Activated CD8-positive, alpha-beta memory T cell treated with anti-CD3 and anti-CD28 coated beads, Interleukin-2, amount 50 U/mL, for 24 hours (primary cell): ENCODE measurements around the gene CSRNP3.

Experiments
- DNase-seq: peaks from one replicate; pipeline ENCODE4 v3.0.0-alpha.2; 2020; ENCODE audit errors: extremely low read depth

Gene CSRNP3

DNA sequence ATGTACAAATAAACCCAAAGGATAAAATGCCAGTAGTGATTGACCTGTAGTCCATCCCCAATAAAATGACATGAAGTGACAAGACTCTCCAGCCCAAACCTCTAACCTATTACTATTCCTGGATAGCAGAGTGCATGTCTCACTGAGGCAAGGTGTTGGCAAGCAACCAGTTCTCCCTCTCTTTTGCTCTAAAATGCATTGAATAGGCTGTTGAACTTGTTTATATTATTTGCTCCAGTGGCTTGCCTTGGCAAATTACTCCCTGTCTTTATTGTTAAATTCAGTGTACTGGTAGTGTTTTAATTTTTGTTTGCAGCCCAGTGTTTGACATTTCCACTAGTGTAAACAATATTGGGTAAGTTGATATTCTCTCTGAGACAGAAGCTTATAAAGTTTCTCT is 70.5 kb downstream of the CSRNP3 start:
- DNase-seq = no peak

DNA sequence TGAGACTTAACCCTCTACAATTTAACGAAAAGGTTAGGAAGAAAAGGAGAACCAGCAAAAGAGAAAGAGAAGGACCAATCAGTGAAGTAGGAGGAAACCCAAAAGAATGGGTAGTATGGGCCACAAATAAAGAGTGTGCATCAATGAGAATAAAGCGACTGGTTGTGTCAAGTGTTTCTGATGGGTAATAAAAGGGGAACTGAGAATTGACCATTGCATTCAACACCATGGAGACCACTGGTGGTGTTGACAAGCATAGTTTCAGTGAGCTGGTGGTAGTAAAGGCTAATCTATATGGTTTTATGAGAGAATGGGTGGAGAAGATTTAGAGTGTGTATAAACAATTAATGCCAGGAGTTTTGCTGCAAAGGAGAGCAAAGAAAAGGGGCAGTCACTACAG is 75.4 kb downstream of the CSRNP3 start:
- DNase-seq = no peak

DNA sequence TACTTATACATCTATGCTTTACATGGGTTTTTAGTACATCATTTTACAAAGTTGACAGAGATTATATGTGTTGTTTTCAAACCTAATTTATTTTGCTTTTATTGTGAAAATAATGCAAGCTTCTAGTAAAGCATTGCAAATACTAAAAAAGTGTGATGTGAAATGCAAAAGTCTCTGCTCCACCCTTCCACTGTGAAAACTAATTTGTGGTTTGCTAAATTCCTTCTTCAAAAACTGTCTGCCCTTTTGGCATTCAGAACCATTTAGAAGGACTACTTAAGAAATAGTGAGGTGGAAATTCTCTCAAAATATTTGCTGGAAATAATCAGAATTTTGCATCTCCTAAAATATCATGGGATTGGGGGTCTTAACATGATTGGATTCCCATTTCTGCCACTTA is 78.4 kb downstream of the CSRNP3 start:
- DNase-seq = no peak

DNA sequence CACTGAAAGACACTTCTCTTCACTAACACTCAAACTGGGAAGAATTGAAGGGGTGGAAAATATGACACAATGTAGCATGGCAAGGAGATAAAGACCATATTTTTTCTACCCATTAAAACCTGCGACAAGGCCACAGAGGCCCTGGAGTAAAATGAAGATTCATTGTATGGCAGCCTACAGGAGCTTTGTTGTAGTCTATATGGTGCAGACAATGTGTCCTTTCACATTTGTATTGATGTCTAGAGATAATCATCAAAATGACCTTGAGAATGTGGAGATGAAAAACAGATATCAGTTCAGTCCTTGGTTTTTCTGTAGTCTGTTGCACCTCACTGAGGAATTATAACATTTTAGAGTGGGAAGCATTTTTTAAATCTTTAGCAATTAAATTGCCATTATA is 80.1 kb downstream of the CSRNP3 start:
- no peak for DNase-seq

DNA sequence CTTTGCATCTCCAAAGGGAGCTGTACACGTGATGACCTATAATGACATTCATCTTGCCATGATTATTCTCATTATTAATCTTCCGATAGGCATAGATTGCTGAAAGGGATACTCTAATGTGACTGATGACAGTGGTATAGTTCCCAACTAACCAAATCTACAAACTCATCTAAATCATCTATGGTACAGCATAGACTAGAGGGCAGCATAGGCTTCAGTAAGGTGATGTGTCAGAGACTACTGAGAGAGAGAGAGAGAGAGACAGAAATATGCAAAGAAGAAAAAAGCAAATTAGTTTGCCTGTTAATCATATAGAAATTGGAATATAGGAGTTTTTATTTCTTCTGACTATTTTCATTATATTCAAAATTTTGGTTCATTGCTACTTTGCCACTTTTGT is 89.3 kb downstream of the CSRNP3 start:
- DNase-seq = no peak

DNA sequence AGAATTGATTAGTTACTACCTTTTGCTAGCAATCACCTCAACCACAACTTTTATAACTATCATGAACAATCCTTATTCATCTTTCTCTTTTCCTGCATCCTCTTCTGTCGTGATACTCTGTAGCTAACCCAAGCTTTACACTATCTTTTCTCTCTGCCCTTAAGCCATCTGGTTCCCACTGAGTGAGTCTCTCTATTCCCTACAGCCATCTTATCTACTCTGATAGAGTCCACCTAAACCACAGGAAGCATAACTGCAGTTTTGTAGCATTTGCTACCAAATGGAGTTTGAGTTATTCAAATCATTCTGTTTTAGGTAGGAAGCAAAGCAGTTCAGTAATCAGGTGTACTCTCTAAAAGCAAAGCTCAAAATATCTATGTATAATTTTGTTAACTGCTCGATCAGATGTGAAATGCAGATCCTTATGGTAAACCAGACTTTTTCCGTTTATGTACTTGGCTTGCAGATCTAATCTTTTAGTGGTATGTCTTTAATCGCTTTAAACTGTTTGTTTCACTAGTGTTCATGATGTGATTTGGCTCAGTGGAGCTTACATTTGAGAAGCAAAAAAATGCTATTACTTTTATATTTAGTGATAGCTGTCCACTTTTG is 91.0 kb downstream of the CSRNP3 start:
- no peak for DNase-seq

DNA sequence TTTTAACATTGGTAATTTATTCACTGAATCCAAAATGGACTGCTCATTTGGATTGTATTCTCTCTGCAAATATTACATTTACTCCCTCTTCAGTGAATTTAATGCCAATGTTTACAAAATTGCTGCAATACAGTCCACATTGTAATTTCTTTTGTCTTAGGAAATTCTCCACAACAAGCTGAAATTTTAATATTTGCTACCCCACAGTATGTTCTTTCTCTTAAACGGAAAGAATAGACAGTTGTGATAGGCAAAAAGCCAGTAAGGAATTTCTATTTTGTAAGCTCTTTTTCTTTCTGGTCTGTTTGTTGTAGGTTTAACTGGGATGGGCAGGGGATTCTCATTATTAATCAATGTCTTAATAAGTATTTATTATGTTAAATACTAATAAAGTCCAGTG is 92.0 kb downstream of the CSRNP3 start:
- DNase-seq = no peak

DNA sequence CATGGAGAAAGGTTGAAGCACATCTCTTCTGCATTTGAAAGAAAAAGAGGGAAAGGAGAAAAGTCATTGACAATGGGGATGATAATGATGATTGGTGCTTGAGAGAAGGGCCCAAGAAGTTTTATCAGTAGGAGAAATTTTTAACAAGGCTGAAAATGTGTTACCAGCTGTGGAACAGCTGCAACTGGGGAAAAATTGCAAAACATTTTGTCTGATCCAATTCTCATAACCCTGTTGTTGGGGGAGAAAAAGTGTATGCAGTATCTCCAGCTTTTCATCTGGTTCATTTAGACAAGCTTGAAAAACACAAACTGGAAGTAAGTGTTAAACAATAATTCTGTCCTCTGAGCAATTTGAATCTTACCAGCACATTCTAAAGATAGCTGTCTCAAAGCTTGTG is 92.7 kb downstream of the CSRNP3 start:
- no peak for DNase-seq

DNA sequence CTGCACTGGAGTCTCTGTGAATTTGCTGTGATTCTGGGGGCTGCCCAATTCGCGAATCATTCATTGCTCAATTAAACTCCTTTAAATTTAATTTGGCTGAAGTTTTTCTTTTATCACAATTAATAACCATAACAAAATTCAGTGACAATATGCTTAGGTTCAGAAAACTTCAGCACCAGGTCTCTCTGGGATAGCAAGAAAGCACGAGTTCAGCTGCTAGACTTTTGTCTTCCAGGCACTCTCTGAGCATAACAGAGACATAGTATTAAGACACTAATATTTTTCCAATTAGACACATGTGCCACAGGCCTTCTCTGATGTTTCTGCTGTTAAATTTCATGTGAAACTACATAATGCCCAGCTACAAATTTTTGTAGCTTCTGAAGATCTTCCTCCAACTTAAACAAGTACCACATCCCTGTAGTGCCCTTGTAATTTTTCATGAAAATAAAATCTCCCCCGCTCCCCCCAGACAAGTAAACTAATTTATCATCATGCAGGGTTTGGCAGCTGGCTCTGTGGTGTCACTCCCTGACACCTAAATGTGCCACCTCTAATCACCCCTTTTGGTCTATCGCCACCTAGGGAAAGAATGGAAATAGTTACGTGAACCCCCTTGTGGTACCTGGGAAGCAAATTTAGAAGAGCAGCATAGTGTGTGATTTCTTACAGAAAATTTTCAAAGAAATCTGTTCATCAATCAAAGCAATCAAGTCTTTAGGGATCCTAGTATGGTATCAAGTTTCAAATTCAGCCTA is 94.1 kb downstream of the CSRNP3 start:
- DNase-seq = no peak

DNA sequence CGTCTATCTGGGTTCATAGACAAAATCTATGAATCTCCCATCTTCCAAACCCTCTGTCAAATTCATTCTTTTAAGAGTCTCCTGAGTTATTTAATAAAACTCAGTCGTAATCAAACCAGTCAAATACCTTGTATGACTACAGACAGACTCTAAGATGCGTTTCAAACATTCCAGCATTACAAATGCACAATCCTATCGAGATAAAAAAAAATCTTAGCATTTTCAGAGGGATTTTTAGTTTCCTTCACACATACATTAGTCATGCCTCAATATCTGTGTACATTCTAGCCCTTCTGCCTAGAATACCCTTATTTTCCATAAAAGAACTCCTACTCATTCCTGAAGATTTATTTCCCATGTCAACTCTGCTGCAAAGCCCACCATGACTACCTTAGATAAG is 96.5 kb downstream of the CSRNP3 start:
- no peak for DNase-seq

DNA sequence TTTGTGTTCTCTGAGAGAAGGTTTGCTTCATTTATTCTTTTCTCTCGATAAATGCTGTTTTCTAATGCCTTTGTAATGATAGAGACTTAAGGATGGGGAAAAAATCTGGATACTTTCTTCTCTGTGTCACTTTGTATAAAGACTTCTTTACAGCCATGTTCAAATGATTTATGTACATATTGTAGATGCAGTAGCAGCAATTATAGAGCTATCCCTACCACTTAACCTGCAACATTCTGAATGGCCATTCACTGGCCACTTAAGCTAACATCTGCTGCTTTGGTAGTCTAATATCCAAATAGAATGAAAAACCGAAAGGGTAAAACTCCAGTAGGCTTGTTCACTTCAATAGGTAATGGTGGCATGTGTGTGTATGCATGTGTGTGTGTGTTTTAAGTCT is 97.8 kb downstream of the CSRNP3 start:
- DNase-seq = no peak

DNA sequence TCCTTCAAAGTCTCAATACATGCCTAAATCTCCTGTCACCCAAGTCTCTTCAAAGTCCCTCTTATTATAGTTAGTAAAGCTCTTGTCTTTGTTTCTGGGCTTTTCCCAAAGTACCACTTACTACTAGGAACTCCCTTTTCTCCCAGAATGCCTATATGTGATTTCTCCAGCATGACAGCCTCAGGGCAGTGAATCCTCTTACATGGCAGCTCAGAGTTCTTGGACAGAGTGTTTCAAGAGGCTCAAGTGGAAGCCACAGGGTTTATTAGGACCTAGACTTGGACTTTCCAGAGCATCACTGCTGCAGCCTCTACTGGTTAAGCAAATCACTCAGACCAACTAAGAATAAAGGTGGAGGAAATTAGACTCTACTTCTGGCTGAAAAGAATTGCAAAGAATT is 98.9 kb downstream of the CSRNP3 start:
- no peak for DNase-seq

DNA sequence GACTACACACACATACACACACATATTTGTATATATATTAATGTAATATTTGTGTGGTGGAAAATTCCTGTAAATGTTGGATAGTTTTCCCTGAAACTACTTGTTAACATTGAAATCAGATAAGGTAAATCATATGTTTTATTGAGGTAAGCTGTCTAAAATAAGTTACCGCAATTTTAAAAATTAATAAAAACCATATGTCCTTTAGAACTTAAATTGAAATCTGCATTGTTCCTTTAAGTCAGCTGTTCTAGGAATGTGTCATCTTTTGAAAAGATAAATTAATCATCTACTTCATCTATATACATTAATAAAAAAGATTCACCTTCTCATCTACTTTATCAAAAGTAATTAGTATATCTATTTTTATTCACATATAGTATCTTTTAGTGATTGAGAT is 102.0 kb downstream of the CSRNP3 start:
- no peak for DNase-seq

DNA sequence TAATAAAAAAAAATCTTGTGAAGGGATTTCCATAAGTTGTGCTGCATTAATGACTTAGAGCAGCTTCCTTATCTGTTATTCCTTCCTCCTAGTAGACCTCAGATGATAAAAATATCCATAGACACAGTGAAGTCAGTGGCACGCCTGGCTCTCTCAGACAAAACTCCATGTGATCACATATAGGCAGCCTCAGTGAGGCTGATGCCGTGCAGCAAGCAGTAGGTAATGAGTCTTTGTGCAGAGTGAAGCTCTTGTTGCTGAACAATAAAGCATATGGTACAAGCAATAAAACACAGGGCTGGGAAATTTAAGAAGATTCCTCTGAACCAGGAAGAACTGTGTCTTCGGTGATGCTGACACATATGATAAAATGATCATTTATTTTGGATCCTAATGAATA is 102.7 kb downstream of the CSRNP3 start:
- no peak for DNase-seq

DNA sequence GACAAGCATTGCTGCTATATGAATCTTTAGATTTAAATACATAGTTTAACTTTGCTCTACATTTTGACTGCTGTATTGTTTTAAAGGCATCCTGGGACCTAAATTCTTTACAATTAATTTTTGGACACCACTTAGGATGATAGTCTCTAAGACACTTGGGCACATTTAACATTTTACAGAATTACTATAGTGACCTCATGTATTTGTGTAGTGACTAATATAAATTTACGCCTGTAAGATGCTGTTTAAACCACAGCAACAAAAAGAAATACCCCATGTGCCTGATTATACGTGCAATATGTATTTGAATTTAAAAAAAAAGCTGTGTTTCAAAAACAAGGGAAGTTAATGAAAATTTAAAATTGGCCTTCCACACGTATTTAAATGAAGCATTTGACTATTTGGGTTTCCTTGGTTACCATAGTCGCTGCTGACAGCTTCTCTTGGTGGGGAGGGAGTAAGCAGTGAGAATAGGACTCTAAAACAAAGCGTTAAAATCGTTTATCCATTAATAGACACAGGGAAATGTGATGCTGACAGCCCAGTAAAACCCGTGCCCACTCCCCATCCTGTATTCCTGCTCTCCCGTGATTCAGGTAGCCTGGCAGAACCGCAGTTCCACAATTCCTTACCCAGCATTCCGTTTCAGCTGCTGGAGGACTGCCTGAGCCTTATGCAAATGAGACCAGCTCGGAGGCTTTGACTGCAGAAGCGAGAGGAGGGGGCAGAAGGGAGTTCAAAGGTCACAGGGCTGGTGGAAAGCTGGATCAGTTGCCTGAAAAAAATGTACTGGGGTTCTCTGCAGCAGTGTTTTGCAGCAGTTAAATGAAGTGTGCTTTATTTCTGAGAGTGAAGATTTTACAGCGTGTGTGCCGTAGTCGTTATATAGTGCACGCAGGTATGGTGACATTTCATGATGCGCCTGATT is 104.3 kb downstream of the CSRNP3 start:
- no peak for DNase-seq

DNA sequence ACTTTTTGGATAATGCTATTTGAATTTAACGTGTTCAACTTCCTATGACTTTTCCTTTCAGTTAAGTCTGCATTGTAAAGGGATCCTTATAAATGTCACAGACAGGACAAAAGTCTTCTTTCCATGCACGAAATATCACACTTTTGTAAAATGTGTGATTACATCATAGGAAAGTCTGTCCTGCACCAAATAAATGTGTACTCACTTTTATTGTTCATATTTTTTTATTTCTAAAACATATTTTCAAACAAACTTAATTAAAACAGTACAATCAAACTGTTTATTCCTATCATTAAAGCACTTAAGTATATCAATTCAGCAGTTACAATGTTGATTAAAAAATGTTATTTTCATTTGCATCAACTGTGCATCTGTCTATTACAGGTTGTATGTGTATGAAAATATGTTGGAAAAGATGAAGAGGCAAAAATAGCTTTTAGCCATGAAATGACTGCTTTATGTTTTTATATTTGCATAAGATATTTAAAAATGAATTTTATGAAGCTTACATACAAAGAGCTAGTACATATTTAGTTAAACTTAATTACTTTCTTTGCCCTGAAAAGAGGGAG is 105.6 kb downstream of the CSRNP3 start:
- no peak for DNase-seq

DNA sequence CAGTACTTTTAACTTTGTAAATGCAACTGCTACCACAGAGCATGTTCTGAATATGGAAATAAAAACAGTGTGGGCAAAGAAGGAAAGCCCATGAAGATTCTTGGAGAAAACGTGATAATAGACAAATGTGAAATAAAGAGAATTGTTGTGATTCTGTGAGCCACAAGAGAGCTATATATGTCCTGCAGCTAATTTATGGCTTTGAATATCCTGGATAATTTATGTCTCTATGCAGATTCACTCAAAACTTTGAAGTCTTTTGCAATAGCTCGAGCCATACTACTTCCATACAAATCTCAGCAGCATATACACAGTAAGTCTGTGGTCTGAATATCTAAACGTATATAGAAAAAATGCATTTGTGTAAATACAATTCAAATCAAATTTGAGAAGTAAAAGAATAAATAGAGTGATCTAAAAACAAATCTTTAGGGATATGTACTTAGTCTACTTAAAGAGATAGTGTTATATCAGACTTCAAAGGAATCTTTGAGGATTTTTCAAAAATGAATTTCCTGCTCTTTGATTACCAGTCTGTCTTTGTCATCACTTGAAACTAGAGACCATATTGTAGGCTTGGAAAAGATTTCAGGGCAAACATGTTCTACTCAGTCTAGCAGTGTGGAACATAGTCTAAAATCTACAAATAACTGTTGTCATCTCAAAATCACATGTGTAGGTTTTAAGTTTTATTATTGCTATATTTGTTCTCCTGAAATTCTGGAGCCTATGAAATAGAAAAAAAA is 107.1 kb downstream of the CSRNP3 start:
- no peak for DNase-seq

DNA sequence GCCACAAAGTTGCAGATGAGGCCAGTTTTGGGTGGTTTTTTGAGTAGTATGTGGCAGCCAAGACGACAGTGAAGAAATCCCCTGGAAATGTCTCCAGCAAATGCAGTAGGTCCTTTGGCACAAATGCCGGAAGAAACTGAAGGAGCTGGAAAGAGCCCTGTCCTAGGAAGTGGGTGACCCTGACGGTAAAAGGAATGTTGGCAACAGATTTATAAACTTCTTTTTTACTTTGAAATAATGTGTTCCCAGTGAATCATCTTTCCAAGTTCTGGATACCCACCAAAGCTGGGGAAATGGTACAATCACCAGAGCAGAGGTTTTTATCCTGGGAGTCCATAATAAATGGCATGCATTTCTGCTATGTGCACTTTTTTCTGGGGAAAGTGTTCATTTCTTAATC is 112.9 kb downstream of the CSRNP3 start:
- DNase-seq = no peak

DNA sequence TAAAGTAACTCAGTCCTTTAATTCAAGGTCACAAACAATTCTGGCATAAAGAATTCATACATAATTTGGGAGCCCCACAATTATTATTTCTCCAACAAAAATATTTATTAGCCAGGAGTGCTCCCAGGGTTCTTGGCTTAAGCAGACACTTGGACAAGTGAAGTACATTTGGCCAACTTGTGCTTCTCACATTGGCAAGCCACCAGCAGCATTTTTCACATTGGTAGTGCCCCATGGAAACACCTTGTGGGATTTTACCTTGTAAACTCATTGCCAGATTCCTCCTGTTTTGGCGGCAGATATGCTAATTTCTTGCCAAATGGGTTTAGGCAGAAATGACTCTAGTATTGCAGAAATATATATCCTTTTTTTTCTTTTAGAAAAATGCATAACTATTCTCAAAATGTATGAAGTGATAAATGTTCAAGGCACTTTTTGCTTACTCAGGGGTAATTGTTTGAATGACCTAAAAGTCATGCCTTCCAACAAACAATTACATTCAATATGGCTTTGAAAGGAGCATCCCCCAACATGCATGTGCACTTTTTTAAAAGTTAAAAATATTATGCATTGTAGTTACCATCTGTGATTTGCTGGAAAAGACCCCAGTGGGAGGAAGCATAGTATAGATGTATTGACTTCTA is 113.5 kb downstream of the CSRNP3 start:
- DNase-seq = no peak

DNA sequence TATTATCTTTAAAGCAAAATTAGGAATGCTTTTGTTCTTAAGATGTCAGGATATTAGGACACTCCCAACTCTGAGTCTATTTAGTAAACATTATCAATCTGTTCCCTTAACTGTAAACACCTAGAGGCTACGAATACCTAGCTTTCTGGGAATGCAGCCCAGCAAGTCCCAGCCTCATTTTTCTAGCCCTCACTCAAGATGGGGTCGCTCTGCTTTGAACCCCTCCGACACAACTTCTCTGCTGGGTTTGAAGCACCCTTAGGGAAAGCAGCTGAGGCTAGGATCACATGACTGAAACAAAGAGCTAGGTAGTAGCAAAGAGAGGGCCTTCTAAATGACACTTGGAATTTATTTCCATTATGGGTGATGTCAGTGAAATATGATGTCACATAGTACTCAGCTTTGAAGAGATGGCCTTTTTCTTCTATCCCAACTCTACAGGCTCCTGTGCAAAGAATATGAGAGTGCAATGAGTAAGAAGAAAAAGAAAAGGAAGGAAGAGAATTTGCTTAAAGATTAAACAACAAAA is 114.7 kb downstream of the CSRNP3 start:
- no peak for DNase-seq

DNA sequence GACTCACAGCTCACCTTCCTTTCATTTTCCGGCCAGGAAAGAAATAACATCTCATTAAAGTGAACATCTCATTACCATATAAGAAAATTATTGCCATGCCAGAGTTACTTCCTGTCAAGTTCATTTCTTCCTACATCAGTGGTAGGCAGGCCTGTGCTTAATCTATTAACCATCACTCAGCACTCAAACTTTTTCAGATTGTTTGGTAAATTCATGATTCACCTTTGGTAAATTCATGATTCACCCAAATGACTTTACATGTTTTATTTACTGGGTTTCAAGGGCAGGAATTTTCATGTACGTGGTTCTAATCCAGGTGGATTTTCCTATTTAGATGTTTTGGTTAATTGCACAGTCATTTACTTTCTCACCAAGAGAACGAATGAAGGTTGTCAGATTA is 116.5 kb downstream of the CSRNP3 start:
- DNase-seq = no peak
